GM23338 (cell line): Measurements from ENCODE around the gene CNOT6. TPM values are rescaled to one million over a fixed set of nuclear protein-coding genes. Genes with fewer than 3 reads are reported as not detected.

ENCODE experiments used
- ATAC-seq: fragments of 200-7000 bp; cut with Tn5 transposase; 3 replicates; pipeline ENCODE4 v1.9.1; 2020
- DNase-seq: peaks from one replicate; pipeline ENCODE4 v3.0.0-alpha.2; 2015; ENCODE audit warnings: low spot score
- H2AFZ ChIP-seq: fragments of 200-600 bp; sonication (generic); 2 replicates; pipeline ENCODE4 v1.8.0; 2016; ENCODE audit warnings: antibody characterized with exemption, mild to moderate bottlenecking, moderate library complexity
- H3F3A ChIP-seq: fragments of 200-600 bp; sonication (generic); replicated peaks from 2 replicates; pipeline ENCODE4 v1.8.0; 2017; ENCODE audit warnings: antibody characterized with exemption, mixed run types, low read depth
- H3K27ac ChIP-seq: fragments of 200-600 bp; sonication (generic); 2 replicates; pipeline ENCODE4 v1.6.1; 2016; ENCODE audit warnings: low read depth
- H3K27me3 ChIP-seq: fragments of 200-600 bp; sonication (generic); 2 replicates; pipeline ENCODE4 v1.8.0; 2016; ENCODE audit warnings: mild to moderate bottlenecking, mixed run types, moderate library complexity; ENCODE audit not compliant: insufficient read depth
- H3K36me3 ChIP-seq: fragments of 200-600 bp; sonication (generic); 2 replicates; pipeline ENCODE4 v1.8.0; 2016; ENCODE audit warnings: mild to moderate bottlenecking; ENCODE audit not compliant: insufficient read depth
- H3K4me1 ChIP-seq: fragments of 200-600 bp; sonication (generic); 2 replicates; pipeline ENCODE4 v1.8.0; 2016; ENCODE audit warnings: mild to moderate bottlenecking, moderate library complexity; ENCODE audit not compliant: insufficient read depth
- H3K4me2 ChIP-seq: fragments of 200-600 bp; sonication (generic); 2 replicates; pipeline ENCODE4 v1.7.1; 2017; ENCODE audit warnings: mixed run types
- H3K4me3 ChIP-seq: fragments of 200-600 bp; sonication (generic); 2 replicates; pipeline ENCODE4 v1.6.1; 2016; ENCODE audit warnings: mixed run types
- H3K79me2 ChIP-seq: fragments of 200-600 bp; sonication (generic); replicated peaks from 2 replicates; pipeline ENCODE4 v1.8.0; 2017; ENCODE audit warnings: mild to moderate bottlenecking; ENCODE audit not compliant: insufficient read depth
- H3K9me2 ChIP-seq: fragments of 200-600 bp; sonication (generic); 2 replicates; pipeline ENCODE4 v1.8.0; 2017; ENCODE audit not compliant: insufficient read depth
- H4K20me1 ChIP-seq: fragments of 200-600 bp; sonication (generic); replicated peaks from 2 replicates; pipeline ENCODE4 v1.8.0; 2017; ENCODE audit warnings: mild to moderate bottlenecking; ENCODE audit not compliant: insufficient read depth
- H3K27ac Mint-ChIP-seq: 2 replicates; pipeline ENCODE4 v1.8.0; 2020; ENCODE audit warnings: inconsistent platforms, mild to moderate bottlenecking, moderate library complexity, mixed read lengths
- H3K27me3 Mint-ChIP-seq: 3 replicates; pipeline ENCODE4 v1.8.0; 2022; ENCODE audit warnings: low read depth, mild to moderate bottlenecking, moderate library complexity, mixed read lengths, inconsistent platforms; ENCODE audit not compliant: insufficient read depth, poor library complexity
- H3K36me3 Mint-ChIP-seq: 3 replicates; pipeline ENCODE4 v1.8.0; 2021; ENCODE audit warnings: low read depth, mild to moderate bottlenecking, inconsistent platforms, moderate library complexity, mixed read lengths
- H3K4me1 Mint-ChIP-seq: 3 replicates; pipeline ENCODE4 v1.8.0; 2020; ENCODE audit warnings: mild to moderate bottlenecking, inconsistent platforms, mixed read lengths
- H3K4me3 Mint-ChIP-seq: 3 replicates; pipeline ENCODE4 v1.8.0; 2021; ENCODE audit warnings: moderate library complexity, mild to moderate bottlenecking, inconsistent platforms, mixed read lengths
- H3K9me3 Mint-ChIP-seq: 3 replicates; pipeline ENCODE4 v1.8.0; 2020; ENCODE audit warnings: moderate library complexity, mild to moderate bottlenecking, inconsistent platforms, mixed read lengths
- CREB1 ChIP-seq: fragments of 250-450 bp; sonication (Bioruptor Pico); IDR thresholded peaks from 2 replicates; pipeline ENCODE4 v1.5.0; 2020; ENCODE audit warnings: low read depth, mild to moderate bottlenecking, moderate library complexity
- CTCF ChIP-seq, 2 experiments: fragments of 200-600 bp in 1 of 2; sonication (generic) in 1 of 2; conservative IDR thresholded peaks; 2 replicates each; pipeline versions ENCODE4 v1.5.1 to v1.6.1; 2016 to 2017; ENCODE audit warnings: antibody characterized with exemption in 2 of 2, low read depth in 2 of 2, mild to moderate bottlenecking in 2 of 2, moderate library complexity in 1 of 2
- EZH2 ChIP-seq: fragments of 200-600 bp; sonication (generic); IDR thresholded peaks from one replicate; pipeline ENCODE4 v1.8.0; 2017; ENCODE audit warnings: antibody characterized with exemption, mild to moderate bottlenecking, low read depth; ENCODE audit not compliant: unreplicated experiment
- EZH2phosphoT487 ChIP-seq: fragments of 200-600 bp; sonication (generic); IDR thresholded peaks from one replicate; pipeline ENCODE4 v1.8.1; 2018; ENCODE audit warnings: antibody characterized with exemption; ENCODE audit not compliant: unreplicated experiment
- JUNB ChIP-seq: IDR thresholded peaks from one replicate; pipeline ENCODE4 v1.6.1; 2016; ENCODE audit warnings: antibody characterized with exemption; ENCODE audit not compliant: unreplicated experiment
- NANOG ChIP-seq: IDR thresholded peaks from 2 replicates; pipeline ENCODE4 v1.6.1; 2016; ENCODE audit warnings: antibody characterized with exemption, borderline replicate concordance
- POLR2AphosphoS5 ChIP-seq: IDR thresholded peaks from 2 replicates; pipeline ENCODE4 v1.6.1; 2016; ENCODE audit warnings: antibody characterized with exemption, low read depth
- STAT1 ChIP-seq: IDR thresholded peaks from one replicate; pipeline ENCODE4 v1.6.1; 2016; ENCODE audit warnings: antibody characterized with exemption; ENCODE audit not compliant: unreplicated experiment
- ZNF114 ChIP-seq: fragments of 250-450 bp; sonication (Bioruptor Pico); IDR thresholded peaks from 2 replicates; pipeline ENCODE4 v1.5.0; 2020; ENCODE audit warnings: mild to moderate bottlenecking, moderate library complexity
- ZNF331 ChIP-seq: fragments of 250-450 bp; sonication (Bioruptor Pico); IDR thresholded peaks from 2 replicates; pipeline ENCODE4 v1.5.0; 2020; ENCODE audit warnings: low read depth, mild to moderate bottlenecking, moderate library complexity
- ZNF462 ChIP-seq: fragments of 250-450 bp; sonication (Bioruptor Pico); IDR thresholded peaks from 2 replicates; pipeline ENCODE4 v1.5.0; 2020; ENCODE audit warnings: mild to moderate bottlenecking, moderate library complexity
- polyA plus RNA-seq: library from polyadenylated mRNA; unstranded; fragments of >200 nt; fragmentation: Nextera tagmentation; extraction: Ambion mirVana; gene quantifications from 2 replicates; pipeline ENCODE4 v1.2.1, GENCODE V29; 2016
- total RNA-seq: library from RNA; depleted of rRNA; stranded (reverse); fragments of >200 nt; shearing (Covaris generic); gene quantifications from 2 replicates; pipeline ENCODE4 v1.2.3, GENCODE V29; 2014
- TF ChIP-seq, protein P1 (sequence below): IDR thresholded peaks from 2 replicates; pipeline ENCODE4 v1.6.1; 2016; ENCODE audit warnings: antibody characterized with exemption
- TF ChIP-seq, protein P2 (sequence below): IDR thresholded peaks from one replicate; pipeline ENCODE4 v1.6.1; 2018; ENCODE audit warnings: antibody characterized with exemption; ENCODE audit not compliant: unreplicated experiment

CNOT6 gene
- total and polyA plus RNA-seq, 2 experiments from 2014 or later: 14.6 to 38.7 TPM

GRCh38 chr5:180613814-180614188 is 119.6 kb downstream of the CNOT6 start:
- Histone ChIP-seq H3K4me2 (no peak overlapping the region), H3F3A (no peaks in the 10 kb centered on the region), H3K27me3 (peaks cover 9% of the 10 kb centered on the region; the same call in 1 of the 2 replicates), H3K27ac (no peak overlapping the region), H3K4me3 (no peak overlapping the region), H4K20me1 (no peaks in the 10 kb centered on the region), H3K79me2 (no peaks in the 10 kb centered on the region), H2AFZ (no peak overlapping the region), H3K9me2 (no peaks in the 10 kb centered on the region), H3K36me3 (no peaks in the 10 kb centered on the region), H3K4me1 (no peaks in the 10 kb centered on the region)
- Mint-ChIP-seq H3K36me3 (peaks cover 3% of the 10 kb centered on the region; the same call in 1 of the 3 replicates), H3K4me3 (no peak overlapping the region), H3K27me3 (peaks cover 15% of the 10 kb centered on the region), H3K27ac (no peak overlapping the region), H3K9me3 (no peaks in the 10 kb centered on the region), H3K4me1 (peaks cover 2% of the 10 kb centered on the region; the same call in 2 of the 3 replicates)
- no peak for DNase-seq
- ATAC-seq: no peak
- TF ChIP-seq JUNB: no peak
- TF ChIP-seq POLR2AphosphoS5: no peak
- TF ChIP-seq ZNF462: no peak
- no peak for TF ChIP-seq EZH2phosphoT487
- TF ChIP-seq CTCF (conservative IDR thresholded peaks at IDR 0.05; ENCODE audit: low read depth in 2 of 2): no peak
- TF ChIP-seq ZNF114 (CRISPR knock-in tag): no peak
- no peak for TF ChIP-seq STAT1
- TF ChIP-seq ZNF331 (CRISPR knock-in tag): no peak
- no peak for TF ChIP-seq EZH2
- no peak for TF ChIP-seq NANOG
- TF ChIP-seq, protein P1, sequence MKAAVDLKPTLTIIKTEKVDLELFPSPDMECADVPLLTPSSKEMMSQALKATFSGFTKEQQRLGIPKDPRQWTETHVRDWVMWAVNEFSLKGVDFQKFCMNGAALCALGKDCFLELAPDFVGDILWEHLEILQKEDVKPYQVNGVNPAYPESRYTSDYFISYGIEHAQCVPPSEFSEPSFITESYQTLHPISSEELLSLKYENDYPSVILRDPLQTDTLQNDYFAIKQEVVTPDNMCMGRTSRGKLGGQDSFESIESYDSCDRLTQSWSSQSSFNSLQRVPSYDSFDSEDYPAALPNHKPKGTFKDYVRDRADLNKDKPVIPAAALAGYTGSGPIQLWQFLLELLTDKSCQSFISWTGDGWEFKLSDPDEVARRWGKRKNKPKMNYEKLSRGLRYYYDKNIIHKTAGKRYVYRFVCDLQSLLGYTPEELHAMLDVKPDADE: no peak
- TF ChIP-seq, protein P2, sequence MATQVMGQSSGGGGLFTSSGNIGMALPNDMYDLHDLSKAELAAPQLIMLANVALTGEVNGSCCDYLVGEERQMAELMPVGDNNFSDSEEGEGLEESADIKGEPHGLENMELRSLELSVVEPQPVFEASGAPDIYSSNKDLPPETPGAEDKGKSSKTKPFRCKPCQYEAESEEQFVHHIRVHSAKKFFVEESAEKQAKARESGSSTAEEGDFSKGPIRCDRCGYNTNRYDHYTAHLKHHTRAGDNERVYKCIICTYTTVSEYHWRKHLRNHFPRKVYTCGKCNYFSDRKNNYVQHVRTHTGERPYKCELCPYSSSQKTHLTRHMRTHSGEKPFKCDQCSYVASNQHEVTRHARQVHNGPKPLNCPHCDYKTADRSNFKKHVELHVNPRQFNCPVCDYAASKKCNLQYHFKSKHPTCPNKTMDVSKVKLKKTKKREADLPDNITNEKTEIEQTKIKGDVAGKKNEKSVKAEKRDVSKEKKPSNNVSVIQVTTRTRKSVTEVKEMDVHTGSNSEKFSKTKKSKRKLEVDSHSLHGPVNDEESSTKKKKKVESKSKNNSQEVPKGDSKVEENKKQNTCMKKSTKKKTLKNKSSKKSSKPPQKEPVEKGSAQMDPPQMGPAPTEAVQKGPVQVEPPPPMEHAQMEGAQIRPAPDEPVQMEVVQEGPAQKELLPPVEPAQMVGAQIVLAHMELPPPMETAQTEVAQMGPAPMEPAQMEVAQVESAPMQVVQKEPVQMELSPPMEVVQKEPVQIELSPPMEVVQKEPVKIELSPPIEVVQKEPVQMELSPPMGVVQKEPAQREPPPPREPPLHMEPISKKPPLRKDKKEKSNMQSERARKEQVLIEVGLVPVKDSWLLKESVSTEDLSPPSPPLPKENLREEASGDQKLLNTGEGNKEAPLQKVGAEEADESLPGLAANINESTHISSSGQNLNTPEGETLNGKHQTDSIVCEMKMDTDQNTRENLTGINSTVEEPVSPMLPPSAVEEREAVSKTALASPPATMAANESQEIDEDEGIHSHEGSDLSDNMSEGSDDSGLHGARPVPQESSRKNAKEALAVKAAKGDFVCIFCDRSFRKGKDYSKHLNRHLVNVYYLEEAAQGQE: no peak
- TF ChIP-seq CREB1: no peak
